GM21825 (cell line): ENCODE measurements around the gene CRYGB.

ENCODE experiments used
- ATAC-seq: cut with Tn5 transposase; IDR thresholded peaks from one replicate; pipeline ENCODE4 v1.9.1; 2021; ENCODE audit warnings: mild to moderate bottlenecking, moderate library complexity; ENCODE audit not compliant: unreplicated experiment

Gene CRYGB

GRCh38 chr2:208146006-208146405, at the start of gene CRYGB:
Gene CRYGB, minus strand, starts transcription at chr2:208146158. Its CDS starts 38 bp downstream, at chr2:208146120.
- ATAC-seq, result no peak

GRCh38 chr2:208195531-208195930, 49.6 kb upstream of the CRYGB start:
- ATAC-seq, result no peak

GRCh38 chr2:208192611-208193236, 46.8 kb upstream of the CRYGB start:
- ATAC-seq, result no peak

GRCh38 chr2:208189810-208190503, 44.0 kb upstream of the CRYGB start, which contains the start of gene C2orf80:
Gene C2orf80, minus strand, starts transcription at chr2:208190030. Its CDS starts 3,044 bp downstream, at chr2:208186986.
- ATAC-seq, result no peak

GRCh38 chr2:208189069-208189809, 43.3 kb upstream of the CRYGB start:
- ATAC-seq, result no peak

- no peak for ATAC-seq
Observed at GRCh38 chr2:208186893-208187292, 40.9 kb upstream of the CRYGB start.

- ATAC-seq, result no peak
Observed at GRCh38 chr2:208186465-208186864, 40.5 kb upstream of the CRYGB start.

GRCh38 chr2:208183972-208184705, 38.2 kb upstream of the CRYGB start:
- ATAC-seq, result no peak

- ATAC-seq, result no peak
Observed at GRCh38 chr2:208183526-208183925, 37.6 kb upstream of the CRYGB start.

- no peak for ATAC-seq
Observed at GRCh38 chr2:208182835-208183234, 36.9 kb upstream of the CRYGB start.

- no peak for ATAC-seq
Observed at GRCh38 chr2:208179028-208179609, 33.2 kb upstream of the CRYGB start.

GRCh38 chr2:208175840-208176153, 29.8 kb upstream of the CRYGB start:
- no peak for ATAC-seq

GRCh38 chr2:208175069-208175839, 29.3 kb upstream of the CRYGB start:
- ATAC-seq, result peak; percentile 99

GRCh38 chr2:208174144-208174543, 28.2 kb upstream of the CRYGB start:
- ATAC-seq, result no peak

GRCh38 chr2:208172125-208172524, 26.2 kb upstream of the CRYGB start:
- ATAC-seq, result no peak

- ATAC-seq, result no peak
Observed at GRCh38 chr2:208164951-208165755, 19.2 kb upstream of the CRYGB start.

- ATAC-seq, result no peak
Observed at GRCh38 chr2:208163489-208163888, 17.5 kb upstream of the CRYGB start, which contains the start of gene CRYGA. Gene CRYGA, minus strand, starts transcription at chr2:208163589. Its CDS starts 33 bp downstream, at chr2:208163556.

- ATAC-seq, result no peak
Observed at GRCh38 chr2:208156439-208156838, 10.5 kb upstream of the CRYGB start.

GRCh38 chr2:208153156-208153555, 7.2 kb upstream of the CRYGB start:
- ATAC-seq, result no peak
